Ovary (tissue), 3 donors: ENCODE data around the gene LBHD1.

ENCODE experiments used
- CTCF ChIP-seq, 3 donors: fragments of 450-650 bp in 2 of 3; fragments of 200-600 bp in 1 of 3; IDR thresholded peaks; one replicate each; pipeline versions ENCODE4 v1.5.1 to v1.8.0; 2016 to 2022; ENCODE audit warnings: antibody characterized with exemption in 3 of 3, mild to moderate bottlenecking in 1 of 3
- POLR2A ChIP-seq: fragments of 450-650 bp; IDR thresholded peaks from one replicate; pipeline ENCODE4 v1.6.1; 2017; ENCODE audit warnings: antibody characterized with exemption, mild to moderate bottlenecking, moderate library complexity
- donor health status: DM: no; HTN: no; CAD: no.

- no peak for TF ChIP-seq CTCF (IDR thresholded peaks at IDR 0.05)
- no peak for TF ChIP-seq POLR2A
Observed at GRCh38 chr11:62669420-62670161, 2.5 kb downstream of the LBHD1 start.
